GM12801 (cell line): Measurements from ENCODE around the gene NCBP3.

Experiments
- TF ChIP-seq, protein P1 (sequence below): IDR thresholded peaks from one replicate; pipeline ENCODE4 v1.5.1; 2011; ENCODE audit warnings: control low read depth; ENCODE audit not compliant: insufficient read length; ENCODE audit errors: extremely low read depth

NCBP3 gene

GRCh38 chr17:3770466-3770865 is 75.6 kb downstream of the NCBP3 start:
- TF ChIP-seq, protein P1, sequence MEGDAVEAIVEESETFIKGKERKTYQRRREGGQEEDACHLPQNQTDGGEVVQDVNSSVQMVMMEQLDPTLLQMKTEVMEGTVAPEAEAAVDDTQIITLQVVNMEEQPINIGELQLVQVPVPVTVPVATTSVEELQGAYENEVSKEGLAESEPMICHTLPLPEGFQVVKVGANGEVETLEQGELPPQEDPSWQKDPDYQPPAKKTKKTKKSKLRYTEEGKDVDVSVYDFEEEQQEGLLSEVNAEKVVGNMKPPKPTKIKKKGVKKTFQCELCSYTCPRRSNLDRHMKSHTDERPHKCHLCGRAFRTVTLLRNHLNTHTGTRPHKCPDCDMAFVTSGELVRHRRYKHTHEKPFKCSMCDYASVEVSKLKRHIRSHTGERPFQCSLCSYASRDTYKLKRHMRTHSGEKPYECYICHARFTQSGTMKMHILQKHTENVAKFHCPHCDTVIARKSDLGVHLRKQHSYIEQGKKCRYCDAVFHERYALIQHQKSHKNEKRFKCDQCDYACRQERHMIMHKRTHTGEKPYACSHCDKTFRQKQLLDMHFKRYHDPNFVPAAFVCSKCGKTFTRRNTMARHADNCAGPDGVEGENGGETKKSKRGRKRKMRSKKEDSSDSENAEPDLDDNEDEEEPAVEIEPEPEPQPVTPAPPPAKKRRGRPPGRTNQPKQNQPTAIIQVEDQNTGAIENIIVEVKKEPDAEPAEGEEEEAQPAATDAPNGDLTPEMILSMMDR: no peak

DNA sequence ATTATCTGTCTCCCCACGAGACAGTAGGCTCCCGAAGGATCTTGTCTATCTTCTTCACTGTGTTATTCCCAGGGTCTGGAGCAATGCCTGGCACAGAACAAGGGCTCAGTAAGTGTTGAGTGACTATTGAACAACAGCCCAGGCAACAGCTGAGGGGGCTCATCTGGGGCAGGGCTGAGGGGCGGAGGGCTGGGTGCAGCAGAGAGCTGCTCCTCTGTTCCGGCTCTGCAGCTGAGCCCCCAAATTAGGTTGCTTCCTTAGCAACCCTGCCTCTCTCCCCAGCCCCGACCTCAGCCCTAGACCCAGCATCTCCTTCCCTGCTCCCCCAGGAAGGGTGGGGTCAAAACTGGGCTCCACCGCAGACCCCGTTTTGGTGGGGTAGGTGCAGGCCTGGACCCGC is 77.3 kb downstream of the NCBP3 start:
- TF ChIP-seq, protein P1: no peak

- TF ChIP-seq, protein P1: no peak
These were observed 77.7 kb downstream of the NCBP3 start for GRCh38 chr17:3768341-3768740.

- TF ChIP-seq, protein P1: no peak
These were observed 79.3 kb downstream of the NCBP3 start for GRCh38 chr17:3766779-3767178.

- TF ChIP-seq, protein P1: no peak
These were observed 80.1 kb downstream of the NCBP3 start for GRCh38 chr17:3765981-3766380.

DNA sequence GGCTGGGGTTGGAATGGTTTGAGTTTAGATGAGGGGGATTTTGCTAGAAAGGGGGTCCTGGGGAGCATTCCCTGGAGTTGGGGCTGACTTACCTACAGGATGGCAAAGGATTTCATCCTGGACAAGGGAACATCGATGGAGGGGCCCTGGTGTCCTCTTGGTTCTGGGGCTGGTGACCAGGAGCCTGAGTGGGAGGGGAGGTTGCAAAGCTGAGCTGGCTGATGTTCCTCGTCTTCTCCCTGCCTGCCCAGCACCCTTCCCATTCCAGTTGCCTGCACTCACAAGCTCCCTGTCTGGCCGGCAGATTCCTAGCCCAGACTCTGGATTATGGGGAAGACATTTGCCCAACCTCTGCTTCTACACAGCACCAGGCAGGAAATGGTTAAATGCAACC is 82.3 kb downstream of the NCBP3 start:
- TF ChIP-seq, protein P1: no peak

- TF ChIP-seq, protein P1: no peak
These were observed 82.9 kb downstream of the NCBP3 start for GRCh38 chr17:3762922-3763776.
